H9 (cell line): ENCODE data around the gene GABRD. TPM values are rescaled to one million over a fixed set of nuclear protein-coding genes. Genes with fewer than 3 reads are reported as not detected.

Experiments
- DNase-seq: peaks from one replicate; pipeline ENCODE4 v3.0.0-alpha.2; 2017
- H2AFZ ChIP-seq: one replicate; pipeline ENCODE4 v1.6.1; 2013; ENCODE audit warnings: mild to moderate bottlenecking, low read length, control low read depth, moderate library complexity
- H2AK5ac ChIP-seq: 2 replicates; pipeline ENCODE4 v1.6.1; 2013; ENCODE audit warnings: low read length, control low read depth, mixed read lengths; ENCODE audit not compliant: insufficient read length
- H2BK120ac ChIP-seq: one replicate; pipeline ENCODE4 v1.6.1; 2013; ENCODE audit warnings: low read depth, mild to moderate bottlenecking, low read length, control low read depth, inconsistent platforms; ENCODE audit not compliant: poor library complexity, severe bottlenecking
- H2BK12ac ChIP-seq: 2 replicates; pipeline ENCODE4 v1.6.1; 2013; ENCODE audit warnings: low read length, control low read depth, mixed read lengths, low read depth; ENCODE audit not compliant: insufficient read length
- H2BK15ac ChIP-seq: 2 replicates; pipeline ENCODE4 v1.6.1; 2013; ENCODE audit warnings: low read depth, low read length, control low read depth
- H2BK20ac ChIP-seq: one replicate; pipeline ENCODE4 v1.6.1; 2013; ENCODE audit warnings: low read depth, mild to moderate bottlenecking, low read length, control low read depth, inconsistent platforms; ENCODE audit not compliant: poor library complexity, severe bottlenecking
- H2BK5ac ChIP-seq: 2 replicates; pipeline ENCODE4 v1.6.1; 2013; ENCODE audit warnings: low read length, control low read depth, mixed read lengths; ENCODE audit not compliant: insufficient read length
- H3K14ac ChIP-seq: 2 replicates; pipeline ENCODE4 v1.6.1; 2013; ENCODE audit warnings: low read length, control low read depth; ENCODE audit not compliant: insufficient read depth
- H3K18ac ChIP-seq: 2 replicates; pipeline ENCODE4 v1.6.1; 2013; ENCODE audit warnings: low read depth, mild to moderate bottlenecking, mixed read lengths, low read length, control low read depth; ENCODE audit not compliant: insufficient read length
- H3K23ac ChIP-seq: 2 replicates; pipeline ENCODE4 v1.6.1; 2013; ENCODE audit warnings: low read length, control low read depth, mixed read lengths, low read depth; ENCODE audit not compliant: insufficient read length
- H3K23me2 ChIP-seq: 2 replicates; pipeline ENCODE4 v1.6.1; 2013; ENCODE audit warnings: low read depth, mild to moderate bottlenecking, mixed read lengths, low read length, control low read depth; ENCODE audit not compliant: insufficient read length, poor library complexity, severe bottlenecking
- H3K27ac ChIP-seq: 2 replicates; pipeline ENCODE4 v1.5.1; 2013; ENCODE audit warnings: low read length, control low read depth, mixed read lengths, low read depth; ENCODE audit not compliant: insufficient read length
- H3K27me3 ChIP-seq: 2 replicates; pipeline ENCODE4 v1.6.1; 2013; ENCODE audit warnings: low read length, control low read depth, inconsistent platforms; ENCODE audit not compliant: insufficient read depth
- H3K4ac ChIP-seq: 2 replicates; pipeline ENCODE4 v1.6.1; 2013; ENCODE audit warnings: low read depth, mild to moderate bottlenecking, control low read depth, inconsistent platforms, low read length, moderate library complexity
- H3K4me1 ChIP-seq: 2 replicates; pipeline ENCODE4 v1.6.1; 2013; ENCODE audit warnings: low read length, control low read depth, inconsistent platforms; ENCODE audit not compliant: insufficient read depth
- H3K4me2 ChIP-seq: 2 replicates; pipeline ENCODE4 v1.6.1; 2013; ENCODE audit warnings: low read length, control low read depth, mixed read lengths; ENCODE audit not compliant: insufficient read length, insufficient read depth
- H3K56ac ChIP-seq: 2 replicates; pipeline ENCODE4 v1.6.1; 2013; ENCODE audit warnings: low read depth, mild to moderate bottlenecking, mixed read lengths, low read length, control low read depth; ENCODE audit not compliant: insufficient read length
- H3K79me1 ChIP-seq: 2 replicates; pipeline ENCODE4 v1.6.1; 2013; ENCODE audit warnings: low read depth, mild to moderate bottlenecking, moderate library complexity, low read length, control low read depth, inconsistent platforms; ENCODE audit not compliant: insufficient read depth, poor library complexity, severe bottlenecking
- H3K79me2 ChIP-seq: 2 replicates; pipeline ENCODE4 v1.6.1; 2013; ENCODE audit warnings: low read length, control low read depth, inconsistent platforms; ENCODE audit not compliant: insufficient read depth
- H3K9ac ChIP-seq: 2 replicates; pipeline ENCODE4 v1.6.1; 2013; ENCODE audit warnings: low read length, control low read depth, mixed read lengths; ENCODE audit not compliant: insufficient read length; ENCODE audit errors: extremely low read depth
- H3K9me3 ChIP-seq: one replicate; pipeline ENCODE4 v1.6.1; 2013; ENCODE audit warnings: low read depth, low read length, inconsistent platforms; ENCODE audit not compliant: control insufficient read depth
- H3T11ph ChIP-seq: one replicate; pipeline ENCODE4 v1.6.1; 2013; ENCODE audit warnings: mild to moderate bottlenecking, low read length, control low read depth, inconsistent platforms
- H4K20me1 ChIP-seq: one replicate; pipeline ENCODE4 v1.6.1; 2013; ENCODE audit not compliant: control insufficient read depth, insufficient read length, insufficient read depth
- H4K5ac ChIP-seq: 2 replicates; pipeline ENCODE4 v1.6.1; 2013; ENCODE audit warnings: low read depth, mild to moderate bottlenecking, mixed read lengths, low read length, control low read depth; ENCODE audit not compliant: insufficient read length
- H4K8ac ChIP-seq: replicated peaks from 2 replicates; pipeline ENCODE4 v1.6.1; 2013; ENCODE audit warnings: low read length, control low read depth, mixed read lengths, low read depth; ENCODE audit not compliant: insufficient read length
- H4K91ac ChIP-seq: 2 replicates; pipeline ENCODE4 v1.6.1; 2013; ENCODE audit warnings: low read depth, mild to moderate bottlenecking, moderate library complexity, mixed read lengths, low read length, control low read depth; ENCODE audit not compliant: insufficient read length
- H3K27ac Mint-ChIP-seq, 3 experiments: 2 replicates in 2 of 3; 3 replicates in 1 of 3; pipeline ENCODE4 v1.8.0; 2020 to 2021; ENCODE audit warnings: mixed read lengths in 3 of 3, mild to moderate bottlenecking in 1 of 3, moderate library complexity in 1 of 3
- H3K27me3 Mint-ChIP-seq: 2 replicates; pipeline ENCODE4 v1.8.0; 2021; ENCODE audit warnings: low read depth, mild to moderate bottlenecking, moderate library complexity, mixed read lengths
- H3K36me3 Mint-ChIP-seq, 3 experiments: 2 replicates in 2 of 3; 3 replicates in 1 of 3; pipeline ENCODE4 v1.8.0; 2020 to 2021; ENCODE audit warnings: low read depth in 3 of 3, mixed read lengths in 3 of 3; ENCODE audit not compliant: insufficient read depth in 1 of 3
- H3K4me1 Mint-ChIP-seq, 2 experiments: 2 replicates each; pipeline ENCODE4 v1.8.0; 2020; ENCODE audit warnings: mixed read lengths in 2 of 2
- H3K4me3 Mint-ChIP-seq, 2 experiments: 2 replicates in 1 of 2; 3 replicates in 1 of 2; pipeline ENCODE4 v1.8.0; 2020 to 2021; ENCODE audit warnings: mild to moderate bottlenecking in 2 of 2, mixed read lengths in 2 of 2, moderate library complexity in 1 of 2
- H3K9me3 Mint-ChIP-seq, 2 experiments: 2 replicates in 1 of 2; 3 replicates in 1 of 2; pipeline ENCODE4 v1.8.0; 2020; ENCODE audit warnings: mild to moderate bottlenecking in 2 of 2, mixed read lengths in 2 of 2, moderate library complexity in 1 of 2
- WGBS: extraction: QIAGEN DNeasy Blood & Tissue Kit; methylation state at CpG from one replicate; pipeline ENCODE4 v1.1.7; 2013; ENCODE audit warnings: missing lambda C conversion rate, low lambda C conversion rate, mixed read lengths; ENCODE audit not compliant: insufficient read length; ENCODE audit errors: extremely low coverage; 5-methylcytosine and 5-hydroxymethylcytosine counted together
- total RNA-seq: library from RNA; stranded (reverse); gene quantifications from 2 replicates; pipeline ENCODE4 v1.2.1, GENCODE V29; 2021
- TF ChIP-seq, protein P1 (sequence below): fragments of 200-600 bp; sonication (generic); conservative IDR thresholded peaks from 3 replicates; pipeline ENCODE4 v1.8.0; 2021; ENCODE audit warnings: antibody characterized with exemption, mild to moderate bottlenecking

The GABRD gene
- total RNA-seq, 1 experiment from 2014 or later: 0.59 TPM

DNA sequence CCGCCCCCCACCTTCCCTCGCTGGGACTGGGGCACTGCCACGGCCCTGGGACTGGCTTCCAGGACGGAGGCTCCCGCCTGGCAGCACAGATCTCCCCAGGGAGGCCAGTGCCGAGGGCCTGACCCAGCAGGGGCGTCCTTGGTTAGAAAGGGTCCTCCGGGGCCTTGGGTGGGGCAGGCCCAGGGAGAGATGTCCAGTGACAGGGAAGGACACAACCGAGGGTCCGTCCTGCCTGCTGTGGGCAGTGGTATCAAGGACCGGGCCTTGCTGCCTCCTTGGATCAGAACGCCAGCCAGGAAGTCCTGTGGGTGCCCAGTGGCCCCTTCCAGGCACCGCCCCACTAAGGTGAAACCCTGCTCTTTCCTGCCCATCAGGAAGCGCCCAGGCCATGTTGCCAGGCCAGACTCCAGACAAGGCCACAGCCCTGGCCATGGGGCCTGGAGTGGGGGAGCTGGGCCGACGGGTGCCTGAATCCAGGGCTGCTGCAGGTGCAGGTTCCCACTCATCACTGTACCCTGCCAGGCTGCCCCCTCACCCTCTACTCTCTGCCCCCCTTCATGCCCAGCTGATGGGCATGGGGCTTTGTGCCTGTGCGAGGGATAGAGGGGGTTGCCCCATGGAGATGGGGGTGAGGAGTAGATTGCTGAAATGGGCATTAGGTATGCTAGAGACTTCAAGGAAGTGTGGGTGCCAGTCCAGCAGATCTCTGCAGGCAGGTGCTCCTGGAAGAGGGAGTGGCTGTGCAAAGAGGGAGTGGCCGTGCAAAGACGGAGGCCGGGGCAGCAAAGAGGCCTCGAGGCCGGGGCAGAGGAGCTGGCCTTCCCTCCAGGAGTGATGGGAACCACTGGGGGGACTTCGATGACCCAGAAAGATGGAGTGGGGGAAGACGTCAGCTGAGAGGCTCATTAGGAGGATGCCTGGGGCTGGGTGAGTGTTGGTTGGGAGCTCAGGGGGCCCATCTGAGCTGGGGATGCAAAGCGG is 28.9 kb downstream of the GABRD start:
- Histone ChIP-seq H3K27me3 (no peaks in the 10 kb centered on the region), H3K9me3 (no peaks in the 10 kb centered on the region), H4K8ac (no peak overlapping the region), H3T11ph (no peak overlapping the region), H3K9ac (no peak overlapping the region), H3K23ac (no peak overlapping the region), H2AFZ (no peak overlapping the region), H2BK5ac (no peak overlapping the region), H3K4me1 (no peaks in the 10 kb centered on the region; the same call in 1 of the 2 replicates), H4K5ac (no peak overlapping the region), H3K4ac (no peak overlapping the region), H2BK120ac (no peak overlapping the region), H4K20me1 (no peaks in the 10 kb centered on the region), H2BK15ac (no peak overlapping the region), H3K14ac (no peak overlapping the region), H3K4me2 (no peak overlapping the region), H3K18ac (no peak overlapping the region), H2BK20ac (no peak overlapping the region), H2AK5ac (no peak overlapping the region), H2BK12ac (no peak overlapping the region), H3K79me1 (no peaks in the 10 kb centered on the region), H3K79me2 (no peaks in the 10 kb centered on the region), H3K27ac (no peak overlapping the region), H3K23me2 (peaks cover 10% of the 10 kb centered on the region), H4K91ac (no peak overlapping the region), H3K56ac (no peak overlapping the region)
- Mint-ChIP-seq H3K27me3 (peaks cover 20% of the 10 kb centered on the region), H3K27ac (0 out of 7 replicates have a peak overlapping the region, but pooled peaks of 1 of the 3 experiments have one; percentile 4), H3K9me3 (peaks cover 0 to 3% of the 10 kb centered on the region in 2 experiments; a peak in 2 of 5 replicates), H3K4me3 (peak overlapping the region; percentile 3 to 72; a peak in 3 of 5 replicates), H3K4me1 (peaks cover 18 to 37% of the 10 kb centered on the region in 2 experiments), H3K36me3 (no peaks in the 10 kb centered on the region; a peak in 2 of 7 replicates)
- DNase-seq: no peak
- TF ChIP-seq, protein P1, sequence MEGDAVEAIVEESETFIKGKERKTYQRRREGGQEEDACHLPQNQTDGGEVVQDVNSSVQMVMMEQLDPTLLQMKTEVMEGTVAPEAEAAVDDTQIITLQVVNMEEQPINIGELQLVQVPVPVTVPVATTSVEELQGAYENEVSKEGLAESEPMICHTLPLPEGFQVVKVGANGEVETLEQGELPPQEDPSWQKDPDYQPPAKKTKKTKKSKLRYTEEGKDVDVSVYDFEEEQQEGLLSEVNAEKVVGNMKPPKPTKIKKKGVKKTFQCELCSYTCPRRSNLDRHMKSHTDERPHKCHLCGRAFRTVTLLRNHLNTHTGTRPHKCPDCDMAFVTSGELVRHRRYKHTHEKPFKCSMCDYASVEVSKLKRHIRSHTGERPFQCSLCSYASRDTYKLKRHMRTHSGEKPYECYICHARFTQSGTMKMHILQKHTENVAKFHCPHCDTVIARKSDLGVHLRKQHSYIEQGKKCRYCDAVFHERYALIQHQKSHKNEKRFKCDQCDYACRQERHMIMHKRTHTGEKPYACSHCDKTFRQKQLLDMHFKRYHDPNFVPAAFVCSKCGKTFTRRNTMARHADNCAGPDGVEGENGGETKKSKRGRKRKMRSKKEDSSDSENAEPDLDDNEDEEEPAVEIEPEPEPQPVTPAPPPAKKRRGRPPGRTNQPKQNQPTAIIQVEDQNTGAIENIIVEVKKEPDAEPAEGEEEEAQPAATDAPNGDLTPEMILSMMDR: no peak
- WGBS: no CpG with 5 or more reads among the region's 25 CpGs
